GM18858 (cell line): ENCODE measurements around the gene LIMCH1.
A peak's percentile ranks its signal among the peaks of the same experiment; 100 is the strongest.
"Not testable (repeated sequence)": the region's sequence is repeated elsewhere in the genome, so short reads cannot be mapped to it uniquely, and the experiment has no call there.

Experiments
- ATAC-seq: cut with Tn5 transposase; IDR thresholded peaks from one replicate; pipeline ENCODE4 v1.9.1; 2021; ENCODE audit not compliant: unreplicated experiment

Gene LIMCH1

DNA sequence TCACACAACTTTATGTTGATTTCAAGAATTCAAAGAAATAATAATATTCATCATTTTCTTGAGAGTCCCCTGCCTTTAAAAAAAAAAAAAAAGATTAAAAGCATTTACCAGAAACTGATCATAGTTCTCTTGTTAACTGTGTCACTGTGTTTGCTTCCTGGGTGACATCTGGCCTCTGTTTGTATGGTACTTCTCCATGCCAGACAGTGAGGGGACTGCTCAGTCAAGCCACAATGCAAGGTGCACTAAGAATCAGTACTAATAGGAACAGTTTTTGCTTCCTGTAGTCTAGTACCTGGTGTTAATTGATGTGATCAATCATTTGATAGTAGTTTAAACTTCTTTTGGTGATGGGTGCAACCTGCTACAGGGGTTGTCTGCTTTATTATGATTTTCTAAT lies 133.0 kb downstream of the LIMCH1 start:
- no peak for ATAC-seq

DNA sequence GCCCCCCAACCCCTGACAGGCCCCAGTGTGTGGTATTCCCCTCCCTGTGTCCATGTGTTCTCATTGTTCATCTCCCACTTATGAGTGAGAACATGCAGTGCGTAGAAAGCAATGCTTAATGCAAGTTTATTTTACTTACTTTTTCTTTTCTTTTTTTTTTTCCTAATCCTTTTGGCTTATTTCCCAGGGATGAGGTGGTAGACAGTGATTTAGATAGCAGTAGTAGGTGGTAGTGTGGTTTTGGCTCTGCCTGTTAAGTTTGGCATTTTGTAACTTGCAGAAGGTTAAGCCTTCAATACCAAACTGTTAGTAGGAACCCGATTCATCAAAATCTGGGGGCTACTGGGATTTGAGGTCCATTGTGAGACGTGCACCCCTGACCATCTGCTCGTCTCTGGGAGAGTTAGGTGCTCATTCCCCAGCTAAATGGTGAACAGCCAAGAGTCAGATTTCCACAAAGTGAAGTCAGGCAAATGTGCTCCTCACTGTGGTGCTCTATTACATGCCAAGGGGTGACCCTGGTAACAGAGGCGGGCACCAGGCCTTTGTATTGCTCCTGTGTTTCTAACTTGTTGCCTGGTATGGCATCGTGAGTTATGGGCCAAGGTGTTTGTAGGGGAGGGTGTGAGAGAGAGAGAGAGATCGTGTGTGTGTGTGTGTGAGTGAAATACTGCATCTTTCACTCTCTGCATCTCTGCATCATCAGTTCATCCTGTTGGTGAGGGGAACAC lies 140.3 kb downstream of the LIMCH1 start:
- ATAC-seq = no peak

DNA sequence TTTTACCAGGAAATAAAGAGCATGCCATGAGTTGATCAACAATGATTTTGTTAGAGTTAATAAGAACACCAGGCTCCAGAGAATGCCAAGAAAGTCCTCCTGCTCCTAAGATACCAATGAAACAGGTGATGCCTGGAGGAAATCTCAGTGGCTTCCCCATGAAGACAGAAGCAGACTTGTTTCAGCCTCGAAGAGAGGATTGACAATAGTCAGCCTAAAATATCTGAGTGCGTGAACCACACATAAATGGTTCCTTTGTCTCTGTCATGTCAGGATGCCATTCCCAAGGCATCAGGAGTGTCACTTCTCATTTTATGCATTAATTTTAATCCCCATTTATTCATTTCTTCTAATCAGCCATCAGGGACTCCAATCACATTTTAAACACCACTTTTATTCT lies 141.0 kb downstream of the LIMCH1 start:
- no peak for ATAC-seq

DNA sequence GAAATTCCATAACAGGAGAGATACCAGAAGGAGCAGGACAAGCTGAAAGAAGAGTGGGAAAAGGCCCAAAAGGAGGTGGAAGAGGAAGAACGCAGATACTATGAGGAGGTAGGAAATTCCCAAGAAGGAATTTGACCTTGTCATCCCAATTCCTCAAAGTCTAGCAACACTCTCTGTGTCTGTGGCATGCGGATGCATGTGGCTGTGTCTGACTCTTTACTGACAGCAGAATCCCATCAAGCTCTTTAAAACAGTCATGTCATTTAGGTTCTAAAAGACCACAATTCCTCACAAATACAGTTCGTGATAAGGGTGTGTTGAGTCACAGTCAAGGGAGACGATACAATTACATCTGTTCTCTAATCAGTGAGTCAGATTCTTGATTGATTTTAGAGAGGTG lies 142.0 kb downstream of the LIMCH1 start:
- no peak for ATAC-seq

DNA sequence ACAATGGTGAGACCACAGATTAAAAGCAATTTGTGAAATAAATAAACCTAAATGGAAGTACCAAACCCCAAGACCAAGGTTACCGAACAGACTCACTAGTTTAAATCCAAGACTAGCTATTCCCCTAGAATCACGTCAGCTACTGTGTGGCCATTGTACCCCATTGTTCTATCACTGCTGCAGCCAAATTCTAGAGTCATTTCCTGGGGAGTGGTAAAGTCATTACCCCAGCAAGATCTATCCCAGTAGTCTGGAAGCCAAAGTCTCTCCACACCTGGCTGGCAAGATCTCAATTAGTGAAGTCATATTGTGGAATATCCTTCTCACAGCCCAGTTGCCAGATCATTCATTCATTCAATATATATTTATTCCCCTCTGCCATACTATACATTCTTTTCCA lies 143.1 kb downstream of the LIMCH1 start:
- no peak for ATAC-seq

DNA sequence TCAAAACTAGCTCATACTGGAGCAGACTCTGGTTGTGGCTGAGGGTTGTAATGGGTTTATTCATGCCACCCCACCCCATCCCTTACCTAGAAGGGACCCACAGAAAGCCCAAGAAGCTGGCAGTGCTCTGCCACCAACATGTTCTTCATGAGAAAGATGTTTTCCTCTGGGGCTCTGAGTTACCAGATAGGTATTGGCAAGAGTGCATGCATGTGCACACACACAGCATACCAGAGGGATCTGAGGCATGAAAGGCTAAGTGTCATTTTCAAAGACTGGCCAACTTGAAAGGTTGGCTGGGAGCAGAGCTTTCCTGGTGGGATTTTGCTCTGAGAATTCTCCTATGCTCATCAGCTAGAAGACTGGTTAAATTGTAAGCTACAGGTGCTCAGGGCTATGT lies 145.4 kb downstream of the LIMCH1 start:
- no peak for ATAC-seq

DNA sequence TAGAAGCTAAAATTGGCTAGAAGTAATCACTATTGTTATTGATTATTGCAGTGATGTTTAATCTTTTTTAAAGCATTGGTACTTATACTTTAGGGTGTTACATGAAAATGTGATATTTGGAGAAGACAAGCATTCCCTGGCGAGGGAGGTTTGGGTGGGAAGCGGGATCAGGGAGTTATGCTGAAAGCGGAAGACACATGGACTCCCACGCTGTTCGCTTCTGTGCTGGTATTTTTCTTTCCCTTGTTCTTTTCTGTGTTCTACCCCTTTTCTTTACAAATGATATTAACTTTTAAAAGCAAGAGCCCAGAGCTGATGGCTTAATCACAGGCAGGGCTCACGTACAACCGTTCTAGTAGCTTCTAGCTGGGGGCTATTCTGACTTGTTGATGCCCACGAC lies 148.9 kb downstream of the LIMCH1 start:
- no peak for ATAC-seq

DNA sequence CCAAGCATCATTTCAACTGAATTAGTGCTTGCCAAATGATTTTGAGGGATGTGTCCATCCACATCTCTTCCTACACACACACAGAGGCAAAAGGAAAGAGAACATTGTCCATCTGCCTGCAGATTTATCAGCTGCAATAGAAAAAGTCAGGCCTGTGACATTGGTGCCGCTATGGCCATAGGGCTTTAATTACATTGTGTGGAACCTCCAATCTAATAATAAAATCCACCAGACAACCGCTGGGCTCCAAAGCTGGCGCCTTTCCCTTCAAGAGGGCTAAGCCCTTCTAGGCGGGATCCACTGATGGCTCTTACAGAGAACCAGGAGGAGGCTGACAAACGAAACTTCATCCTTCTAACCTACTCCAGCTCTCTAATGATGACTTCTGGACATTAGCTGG lies 150.0 kb downstream of the LIMCH1 start:
- no peak for ATAC-seq

DNA sequence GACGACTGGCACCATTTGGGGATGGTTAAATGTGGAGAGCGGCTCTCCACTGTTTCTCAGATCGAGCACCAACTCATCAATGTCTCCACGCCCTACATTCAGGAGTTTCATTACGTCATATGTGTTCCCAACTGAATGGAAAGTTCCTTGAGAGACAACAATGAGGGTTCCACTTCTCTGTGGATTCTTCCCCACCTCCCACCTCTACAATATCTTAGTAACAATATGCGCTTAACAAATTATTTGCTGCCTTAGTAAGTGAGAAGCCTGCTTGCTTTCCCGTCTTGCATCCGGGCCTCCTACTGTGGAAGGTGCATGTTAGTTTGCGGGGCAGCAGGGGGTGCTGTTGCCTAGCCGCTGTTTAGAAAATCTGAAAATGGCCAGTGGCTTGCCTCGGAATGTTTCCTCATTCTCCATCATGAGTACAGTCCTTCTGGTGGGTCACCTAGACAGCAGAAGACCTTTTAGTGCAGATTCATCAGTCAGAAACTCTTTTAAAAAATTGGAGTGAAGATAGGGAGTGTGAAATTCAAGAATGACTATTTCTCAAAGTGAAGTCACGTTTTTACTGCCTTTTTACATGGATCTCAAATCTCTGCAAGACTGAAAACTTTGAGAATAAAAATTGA lies 154.9 kb downstream of the LIMCH1 start:
- ATAC-seq = peak; percentile 58

DNA sequence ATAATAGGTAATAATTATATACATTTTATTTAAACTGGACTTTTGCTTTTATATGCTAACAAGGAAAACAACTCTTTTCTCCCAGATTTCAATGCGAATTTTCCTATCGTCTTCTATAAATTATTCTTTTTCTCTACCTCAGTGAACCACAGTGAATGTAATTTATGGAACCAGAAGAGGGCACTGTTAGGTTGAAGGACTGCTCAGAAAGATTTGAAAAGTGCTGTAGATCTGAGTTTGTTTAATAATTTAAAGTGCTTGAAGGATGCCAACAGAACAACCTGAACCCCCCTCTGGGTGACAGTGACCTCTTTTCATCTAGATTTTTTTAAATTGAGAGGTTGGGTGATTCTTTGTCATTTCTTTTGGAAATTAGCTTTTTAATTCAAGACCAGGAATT lies 155.7 kb downstream of the LIMCH1 start:
- no peak for ATAC-seq

DNA sequence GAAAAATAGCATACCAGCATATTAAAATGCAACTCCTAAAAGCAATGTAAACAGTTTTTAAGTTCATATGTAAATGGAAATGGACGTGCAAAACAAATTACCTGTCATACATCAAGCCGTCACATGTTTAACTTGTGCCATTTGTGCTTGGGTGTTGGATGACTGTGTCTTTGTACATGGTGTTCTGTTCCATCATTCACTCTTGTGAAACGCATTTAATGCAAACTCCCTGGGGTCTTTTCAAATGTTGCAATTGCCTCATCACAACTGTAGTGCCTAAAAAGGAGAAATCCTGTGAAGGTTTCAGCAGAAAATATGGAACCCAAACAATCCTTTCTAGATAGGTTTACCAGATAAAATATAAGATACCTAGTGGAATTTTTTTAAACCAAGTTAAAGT lies 158.2 kb downstream of the LIMCH1 start:
- ATAC-seq = no peak

DNA sequence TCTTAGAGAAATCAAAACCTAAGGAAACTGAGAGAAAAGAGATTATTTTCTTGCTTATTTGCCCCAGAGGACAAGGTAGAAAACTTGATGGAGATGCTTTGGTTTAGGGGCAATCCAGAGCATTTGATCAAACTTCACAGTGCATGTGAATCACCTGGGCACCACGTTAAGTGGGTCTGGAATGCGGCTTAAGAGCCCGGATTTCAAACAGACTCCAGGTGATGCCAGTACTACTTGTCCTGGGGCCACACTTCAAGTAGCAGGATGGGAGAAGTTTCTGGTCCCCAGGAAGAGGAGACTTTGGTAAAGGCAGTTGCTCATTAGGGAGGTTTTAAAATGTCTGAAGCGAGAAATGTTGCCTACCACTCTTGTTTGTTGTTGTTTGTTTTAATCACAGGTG lies 158.8 kb downstream of the LIMCH1 start:
- ATAC-seq = no peak

DNA sequence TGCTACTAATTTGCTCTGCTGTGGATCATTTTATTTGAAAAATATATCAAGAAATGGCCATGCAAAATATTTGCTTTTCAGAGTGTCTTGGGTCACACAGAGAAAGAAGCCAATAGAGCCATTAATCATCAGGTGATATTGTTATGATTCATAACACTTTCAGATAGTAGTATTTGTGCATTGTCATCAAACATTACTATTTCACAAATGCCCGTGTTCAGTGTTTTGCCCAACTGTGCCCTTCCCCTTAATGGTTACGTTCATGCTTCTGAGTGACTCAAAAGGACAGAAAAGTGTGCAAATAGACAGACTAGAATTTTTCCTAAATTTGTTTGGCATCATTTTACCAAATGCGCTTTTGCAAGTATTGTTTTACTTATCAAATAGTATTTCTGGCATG lies 164.0 kb downstream of the LIMCH1 start:
- ATAC-seq = no peak

DNA sequence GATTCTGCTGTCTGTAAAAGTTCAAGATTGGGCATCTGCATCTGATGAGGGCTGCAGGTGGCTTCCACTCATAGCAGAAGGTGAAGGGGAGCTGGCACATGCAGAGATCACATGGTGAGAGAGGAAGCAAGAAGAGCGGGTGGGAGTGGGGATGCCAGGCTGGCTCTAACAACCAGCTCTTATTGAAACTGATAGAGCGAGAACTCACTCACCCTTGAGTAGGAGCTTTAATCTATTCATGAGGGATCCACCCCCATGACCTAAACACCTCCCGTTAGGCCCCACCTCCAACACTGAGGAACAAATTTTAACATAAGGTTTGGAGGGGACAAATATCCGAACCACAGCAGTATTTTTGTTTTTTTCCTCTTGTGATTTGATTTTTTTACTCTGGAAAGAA lies 164.8 kb downstream of the LIMCH1 start:
- no peak for ATAC-seq

DNA sequence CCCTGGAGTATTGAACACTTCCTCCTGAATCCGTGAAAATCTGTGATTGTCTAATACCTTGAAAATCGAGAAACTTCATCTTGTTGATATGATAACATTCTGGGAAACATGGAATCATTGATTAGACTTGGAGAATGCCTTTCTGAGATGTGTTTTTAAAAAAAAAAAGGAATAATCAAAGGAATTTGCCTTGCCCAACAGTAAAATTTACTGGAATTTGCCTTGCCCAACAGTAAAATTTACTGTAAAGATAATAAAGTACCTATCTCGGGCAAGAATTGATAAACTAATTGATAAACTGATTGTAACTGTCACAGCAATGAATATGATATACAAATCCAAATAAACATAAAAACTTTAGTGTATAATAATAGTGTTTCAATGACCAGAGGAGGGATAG lies 165.8 kb downstream of the LIMCH1 start:
- ATAC-seq = no peak

DNA sequence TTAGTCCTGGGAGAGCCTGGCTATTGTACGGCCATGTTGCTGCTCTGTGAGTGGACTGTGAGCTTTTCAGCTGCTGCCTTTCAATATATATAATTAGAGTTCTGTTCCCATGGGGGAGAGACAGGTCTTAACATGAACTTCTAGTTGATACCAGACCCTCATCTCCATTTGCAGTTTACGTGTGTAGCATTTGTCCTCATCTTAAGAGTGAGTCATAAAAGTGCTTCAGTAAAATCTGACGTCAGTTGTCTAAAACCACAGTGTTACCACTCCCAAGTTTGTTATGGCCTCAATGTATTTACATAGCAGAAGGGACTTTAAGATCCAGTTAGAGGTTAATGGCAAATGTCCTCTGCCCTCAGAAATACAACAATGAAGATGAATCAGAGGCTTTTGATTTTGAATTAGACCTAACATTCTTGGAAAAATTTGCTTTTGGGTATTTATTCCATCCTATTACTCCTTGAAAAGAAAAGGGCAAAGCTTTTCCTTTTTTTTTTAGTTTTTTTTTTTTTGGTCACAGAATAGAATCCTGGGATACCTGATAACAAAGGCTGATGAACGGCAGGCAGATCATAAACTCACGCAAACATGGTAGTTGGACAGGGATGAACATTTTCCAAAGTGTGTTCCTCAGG lies 172.0 kb downstream of the LIMCH1 start:
- ATAC-seq = no peak

DNA sequence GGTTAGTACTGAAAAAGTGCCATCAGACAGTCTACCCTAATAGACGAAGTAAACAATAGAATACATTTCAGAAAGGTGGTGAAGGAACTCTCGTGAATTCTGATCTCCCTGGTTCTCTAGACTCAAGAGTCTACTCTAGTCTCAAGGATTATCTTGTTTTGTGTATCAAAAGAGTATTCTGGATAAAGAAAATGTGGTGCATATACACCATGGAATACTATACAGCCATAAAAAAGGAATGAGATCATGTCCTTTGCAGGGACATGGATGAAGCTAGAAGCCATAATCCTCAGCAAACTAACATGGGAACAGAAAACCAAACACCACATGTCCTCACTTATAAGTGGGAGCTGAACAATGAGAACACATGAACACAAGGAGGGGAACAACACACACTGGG lies 173.7 kb downstream of the LIMCH1 start:
- not testable (repeated sequence) for ATAC-seq

DNA sequence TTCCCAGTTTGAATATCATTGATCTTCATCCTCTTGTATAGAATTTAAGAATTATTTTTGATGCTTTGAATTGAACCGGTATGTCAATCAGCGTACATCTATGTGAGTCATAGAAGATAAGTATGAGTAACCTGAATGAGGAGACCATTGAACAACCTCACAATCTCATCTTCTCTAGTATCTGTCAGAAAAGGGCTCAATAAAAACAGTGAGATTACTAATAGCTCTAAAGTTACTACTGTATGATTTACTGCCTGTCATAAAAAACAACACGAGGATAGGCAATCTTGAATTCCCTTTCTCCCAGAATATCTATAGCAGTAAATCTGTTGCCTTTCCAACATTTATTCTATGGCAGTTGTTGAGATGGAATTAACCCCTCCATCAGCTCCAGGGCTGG lies 174.5 kb downstream of the LIMCH1 start:
- no peak for ATAC-seq

DNA sequence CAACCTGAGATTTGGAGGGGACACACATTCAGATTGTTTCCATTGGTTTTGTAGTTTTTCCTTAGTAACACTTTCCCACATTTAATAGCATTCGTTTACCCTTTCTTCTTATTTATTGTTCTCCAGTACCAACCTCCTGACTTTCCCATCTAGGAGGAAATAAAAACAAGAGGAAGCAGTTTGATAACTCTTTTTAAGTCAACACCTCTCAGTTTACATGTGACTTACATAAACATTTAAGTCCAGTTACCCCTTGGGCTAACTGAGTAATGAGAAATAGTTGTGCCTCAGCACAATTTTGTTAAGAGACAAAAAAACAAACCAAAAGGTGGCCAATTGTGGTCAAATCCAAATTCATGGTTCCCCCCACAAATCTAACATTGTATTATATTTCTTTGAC lies 175.8 kb downstream of the LIMCH1 start:
- ATAC-seq = no peak

DNA sequence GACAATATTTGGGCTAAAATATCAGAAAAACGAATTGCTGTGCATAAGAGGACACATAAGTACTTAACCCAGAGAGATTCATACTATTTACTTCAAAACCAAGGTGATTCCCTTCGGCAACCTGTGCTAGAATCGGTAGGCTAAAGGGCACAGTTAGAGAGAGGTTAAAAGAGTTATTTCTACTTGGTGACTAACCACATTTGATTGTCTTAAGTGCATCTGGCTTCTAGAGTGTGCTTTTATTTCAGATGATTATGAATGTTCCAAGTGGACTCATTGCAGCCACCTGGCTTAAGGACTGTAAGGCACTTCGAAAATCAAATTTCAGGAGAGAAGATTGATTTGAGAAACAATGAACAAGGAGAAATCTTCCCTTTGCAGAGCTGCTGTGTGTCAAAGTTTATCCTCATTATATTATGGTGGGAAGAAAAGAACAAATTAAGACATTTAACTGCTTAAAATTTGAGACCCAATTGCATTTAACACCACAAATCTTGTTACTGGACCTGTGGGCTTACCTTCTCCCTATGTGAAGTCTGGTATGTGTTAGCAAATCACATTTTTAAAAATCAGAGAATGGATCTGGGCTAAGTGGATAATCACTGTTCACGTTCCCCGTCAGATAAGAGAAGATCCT lies 176.5 kb downstream of the LIMCH1 start:
- no peak for ATAC-seq

DNA sequence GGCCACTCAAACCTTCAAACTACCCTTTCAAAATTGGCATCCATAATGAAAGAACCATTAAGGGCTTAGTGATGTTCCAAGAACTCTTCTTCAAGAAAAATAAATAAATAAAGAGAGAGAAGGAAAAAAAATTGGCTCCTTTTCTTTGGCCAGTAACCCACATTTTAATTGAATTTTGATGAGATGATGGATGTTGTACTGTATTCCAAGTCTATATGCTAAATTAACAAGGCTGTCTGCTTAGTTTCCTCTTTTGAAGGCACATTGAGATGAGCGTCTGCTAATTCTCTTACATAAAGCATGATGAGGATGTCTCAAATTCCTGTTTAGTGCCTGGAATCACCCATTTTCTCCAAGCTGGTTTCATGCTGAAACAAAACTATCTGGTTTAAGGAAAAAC lies 177.2 kb downstream of the LIMCH1 start:
- no peak for ATAC-seq

DNA sequence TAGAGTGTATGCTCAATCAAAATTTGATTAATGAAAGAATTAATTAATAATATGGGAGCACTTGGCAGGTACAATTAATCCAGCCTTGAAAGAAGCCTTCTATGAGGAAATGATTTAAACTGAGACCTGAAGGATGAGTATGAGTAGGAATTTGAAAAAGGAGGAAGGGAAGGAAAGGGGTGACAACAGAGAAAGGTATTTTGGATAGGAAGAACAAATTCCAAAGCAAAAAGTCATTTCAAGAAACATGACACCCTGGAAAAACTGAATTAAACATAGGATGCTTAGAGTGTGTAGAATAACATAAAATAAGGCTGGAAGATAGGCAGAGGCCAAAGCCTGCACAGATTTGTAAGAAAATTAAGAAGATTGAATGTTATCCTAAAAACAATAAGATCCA lies 180.9 kb downstream of the LIMCH1 start:
- ATAC-seq = no peak
